ENCODE results near the gene PRR20B. TPM values are rescaled to one million over a fixed set of nuclear protein-coding genes. Genes with fewer than 3 reads are reported as not detected.

The PRR20B gene
- total RNA-seq = not detected in 2 replicates

GRCh38 chr13:57147188-57147587 is at the start of gene PRR20B:
TSS of gene PRR20B (plus strand) at chr13:57147488. CDS start at chr13:57147875, 387 bp downstream.

GRCh38 chr13:57140235-57140968 is 6.9 kb upstream of the PRR20B start, which contains the start of gene PRR20A:
TSS of gene PRR20A (plus strand) at chr13:57140918. CDS start at chr13:57141305, 387 bp downstream.

GRCh38 chr13:57153761-57154160 is 6.5 kb downstream of the PRR20B start, which contains the start of gene PRR20C:
TSS of gene PRR20C (plus strand) at chr13:57154061. CDS start at chr13:57154448, 387 bp downstream.

GRCh38 chr13:57160332-57160731 is 13.0 kb downstream of the PRR20B start, which contains the start of gene PRR20D:
TSS of gene PRR20D (plus strand) at chr13:57160632. CDS start at chr13:57161019, 387 bp downstream.

GRCh38 chr13:57166897-57167296 is 19.6 kb downstream of the PRR20B start, which contains the start of gene PRR20E:
TSS of gene PRR20E (plus strand) at chr13:57167197. CDS start at chr13:57167584, 387 bp downstream.

Other genes starting within 250 kb of the PRR20B start
- gene PRR20A, start 6.6 kb upstream of the PRR20B start, total RNA-seq = not detected in 2 replicates
- gene PRR20C, start 6.6 kb downstream of the PRR20B start, total RNA-seq = not detected in 2 replicates
- not detected in 2 replicates for gene PRR20D, start 13.1 kb downstream of the PRR20B start, total RNA-seq
- gene PRR20E, start 19.7 kb downstream of the PRR20B start, total RNA-seq = not detected in 2 replicates

All from smooth muscle cell of the pulmonary artery (primary cell).